Sigmoid colon (tissue), 7 donors: ENCODE results near the gene SUMO2. TPM values are rescaled to one million over a fixed set of nuclear protein-coding genes. Genes with fewer than 3 reads are reported as not detected.

Experiments used
- DNase-seq: peaks from one replicate; pipeline ENCODE4 v3.0.0-alpha.2; 2019
- H3K27ac ChIP-seq, 4 donors: fragments of 200-600 bp; sonication (generic); one replicate each; pipeline ENCODE4 v1.5.1; 2016 to 2019; ENCODE audit warnings: mild to moderate bottlenecking in 1 of 4
- H3K27me3 ChIP-seq, 3 donors: fragments of 200-600 bp; sonication (generic); one replicate each; pipeline ENCODE4 v1.5.1; 2019; ENCODE audit warnings: mild to moderate bottlenecking in 1 of 3
- H3K36me3 ChIP-seq, 4 donors: fragments of 200-600 bp; sonication (generic); one replicate each; pipeline ENCODE4 v1.5.1; 2016 to 2019
- H3K4me1 ChIP-seq, 4 donors: fragments of 200-600 bp; sonication (generic); one replicate each; pipeline ENCODE4 v1.5.1; 2017 to 2019
- H3K4me3 ChIP-seq, 4 donors: fragments of 200-600 bp; sonication (generic); one replicate each; pipeline ENCODE4 v1.5.1; 2017 to 2019; ENCODE audit warnings: mild to moderate bottlenecking in 2 of 4, moderate library complexity in 1 of 4
- H3K9me3 ChIP-seq, 4 donors: fragments of 200-600 bp in 3 of 4; sonication (generic) in 3 of 4; one replicate each; pipeline versions ENCODE4 v1.5.1 to v1.6.1; 2013 to 2019
- CTCF ChIP-seq, 4 experiments: fragments of 450-650 bp in 3 of 4; fragments of 200-600 bp in 1 of 4; IDR thresholded peaks; one replicate each; pipeline ENCODE4 v1.5.1; 2016 to 2019; ENCODE audit warnings: antibody characterized with exemption in 4 of 4, mild to moderate bottlenecking in 3 of 4, moderate library complexity in 2 of 4
- EP300 ChIP-seq, 4 donors: sonication (generic); formaldehyde crosslinking; IDR thresholded peaks; one replicate each; pipeline ENCODE4 v1.6.1; 2017; ENCODE audit warnings: antibody characterized with exemption in 4 of 4
- POLR2A ChIP-seq, 2 donors: fragments of 450-650 bp; IDR thresholded peaks; one replicate each; pipeline ENCODE4 v1.6.1; 2016; ENCODE audit warnings: antibody characterized with exemption in 2 of 2, mild to moderate bottlenecking in 2 of 2, moderate library complexity in 2 of 2
- POLR2AphosphoS5 ChIP-seq, 4 donors: sonication (generic); formaldehyde crosslinking; IDR thresholded peaks; one replicate each; pipeline ENCODE4 v1.6.1; 2017; ENCODE audit warnings: antibody characterized with exemption in 4 of 4
- WGBS, 2 donors: extraction: QIAGEN DNeasy Blood & Tissue Kit; methylation state at CpG; one replicate each; pipeline ENCODE4 v1.1.7; 2013; 5-methylcytosine and 5-hydroxymethylcytosine counted together
- intact Hi-C: fragments of 100-400 bp; cut with DNase I; formaldehyde crosslinking; loops from one replicate; pipeline ENCODE4 v1.15.1; 2023
- polyA plus RNA-seq, 3 donors: library from polyadenylated mRNA; stranded (reverse); fragments of 200-250 nt; gene quantifications; one replicate each; pipeline ENCODE4 v1.2.3, GENCODE V29; 2013
- total RNA-seq, 4 donors: library from RNA; depleted of rRNA; stranded (reverse); fragments of >200 nt; gene quantifications; one replicate each; pipeline ENCODE4 v1.1.0, GENCODE V29; 2016
- donor health status: healthy with polysubstance abuse.
- donor health status: Bipolar disorder and iron deficiency.
- donor health status: healthy.

SUMO2 gene
- total and polyA plus RNA-seq, 7 donors: 63.0 to 130 (median 97.4) TPM

- peak; percentile 96 for TF ChIP-seq POLR2A (IDR thresholded peaks at IDR 0.05)
- no peak for TF ChIP-seq EP300 (IDR thresholded peaks at IDR 0.05)
- no peak for TF ChIP-seq CTCF (IDR thresholded peaks at IDR 0.05)
- TF ChIP-seq POLR2AphosphoS5 (IDR thresholded peaks at IDR 0.05): peak; percentile 96 to 99 (median 98)
Observed at GRCh38 chr17:75154195-75155106, 28.3 kb downstream of the SUMO2 start, which contains the start of gene JPT1. JPT1 (minus strand) TSS chr17:75154512; CDS start chr17:75154397, 115 bp downstream.

GRCh38 chr17:75153780-75154194 is 29.0 kb downstream of the SUMO2 start:
- H3K27ac ChIP-seq: peak overlapping the region; percentile 64 to 83 (median 80)
- no peaks in the 10 kb centered on the region for H3K36me3 ChIP-seq
- no peaks in the 10 kb centered on the region for H3K9me3 ChIP-seq
- peak; percentile 69 for DNase-seq
- intact Hi-C loops: no loop called here
- WGBS, 2 donors: 0 to 1% methylated on average over 35 of the region's 35 CpGs
- no peaks in the 10 kb centered on the region for H3K27me3 ChIP-seq
- H3K4me1 ChIP-seq: peaks cover 5 to 19% (median 14%) of the 10 kb centered on the region in 4 donors
- TF ChIP-seq CTCF (IDR thresholded peaks at IDR 0.05) (no peak), POLR2AphosphoS5 (IDR thresholded peaks at IDR 0.05) (no peak), EP300 (IDR thresholded peaks at IDR 0.05) (no peak), POLR2A (IDR thresholded peaks at IDR 0.05) (no peak)
- peak overlapping the region; percentile 60 to 96 (median 80) for H3K4me3 ChIP-seq

More at GRCh38 chr17:75154195-75155106, 28.3 kb downstream of the SUMO2 start, which contains the start of gene JPT1:
- Histone ChIP-seq H3K27ac (peak within 1 kb of the TSS; percentile 64 to 83 (median 80)), H3K27me3 (no peaks in the 10 kb centered on the region), H3K9me3 (no peaks in the 10 kb centered on the region), H3K4me3 (peak within 1 kb of the TSS; percentile 60 to 96 (median 80)), H3K4me1 (peaks cover 5 to 19% (median 14%) of the 10 kb centered on the region in 4 donors), H3K36me3 (no peaks in the 10 kb centered on the region)
- DNase-seq: peak; percentile 99
- 2% methylated on average over 67 of the region's 67 CpGs for WGBS, 2 donors
- intact Hi-C loops: no loop called here

GRCh38 chr17:75152922-75153779 is 29.6 kb downstream of the SUMO2 start:
- intact Hi-C loops: no loop called here
- H3K27ac ChIP-seq: peak overlapping the region in 1 of 4 donors; percentile 64
- DNase-seq: no peak
- peaks cover 5 to 19% (median 14%) of the 10 kb centered on the region in 4 donors for H3K4me1 ChIP-seq
- peak overlapping the region; percentile 60 to 96 (median 80) for H3K4me3 ChIP-seq
- H3K27me3 ChIP-seq: no peaks in the 10 kb centered on the region
- TF ChIP-seq POLR2AphosphoS5 (IDR thresholded peaks at IDR 0.05) (no peak), CTCF (IDR thresholded peaks at IDR 0.05) (no peak), EP300 (IDR thresholded peaks at IDR 0.05) (no peak), POLR2A (IDR thresholded peaks at IDR 0.05) (no peak)
- H3K36me3 ChIP-seq: peaks cover 0 to 2% (median 0%) of the 10 kb centered on the region in 4 donors
- WGBS, 2 donors: 6 to 7% methylated on average over 28 of the region's 28 CpGs
- H3K9me3 ChIP-seq: no peaks in the 10 kb centered on the region

GRCh38 chr17:75152523-75152921 is 30.2 kb downstream of the SUMO2 start:
- intact Hi-C loops: no loop called here
- Histone ChIP-seq H3K9me3 (no peaks in the 10 kb centered on the region), H3K4me3 (no peak overlapping the region), H3K27me3 (no peaks in the 10 kb centered on the region), H3K36me3 (peaks cover 0 to 8% (median 0%) of the 10 kb centered on the region in 4 donors), H3K27ac (no peak overlapping the region), H3K4me1 (peaks cover 5 to 19% (median 14%) of the 10 kb centered on the region in 4 donors)
- DNase-seq: no peak
- WGBS, 2 donors: 88 to 90% methylated on average over 6 of the region's 6 CpGs
- no peak for TF ChIP-seq EP300 (IDR thresholded peaks at IDR 0.05)
- no peak for TF ChIP-seq POLR2AphosphoS5 (IDR thresholded peaks at IDR 0.05)
- TF ChIP-seq POLR2A (IDR thresholded peaks at IDR 0.05): no peak
